CD14-positive monocyte (primary cell): Measurements from ENCODE around the gene SPARC. TPM values are rescaled to one million over a fixed set of nuclear protein-coding genes. Genes with fewer than 3 reads are reported as not detected.

Source experiments
- DNase-seq, 3 donors: peaks; one replicate each; pipeline ENCODE4 v3.0.0-alpha.2; 2011 to 2022
- H2AFZ ChIP-seq: 2 replicates; pipeline ENCODE4 v1.6.0; 2012; ENCODE audit warnings: mild to moderate bottlenecking, low read depth, low read length, inconsistent platforms; ENCODE audit not compliant: insufficient read depth, poor library complexity, severe bottlenecking
- H3K27ac ChIP-seq, 2 donors: 1 replicate in 1 of 2; 2 replicates in 1 of 2; pipeline ENCODE4 v1.5.1; 2012 to 2013; ENCODE audit warnings: low read length in 2 of 2, control low read depth in 1 of 2, inconsistent platforms in 1 of 2, low read depth in 1 of 2, mild to moderate bottlenecking in 1 of 2
- H3K27me3 ChIP-seq, 2 donors: one replicate each; pipeline versions ENCODE4 v1.6.0 to v1.6.1; 2011 to 2013; ENCODE audit warnings: low read length in 2 of 2; ENCODE audit not compliant: control insufficient read depth in 2 of 2, insufficient read depth in 2 of 2
- H3K36me3 ChIP-seq, 2 donors: replicated peaks in 1 of 2; 1 replicate in 1 of 2; 2 replicates in 1 of 2; pipeline versions ENCODE4 v1.5.1 to v1.6.1; 2012 to 2013; ENCODE audit warnings: low read length in 2 of 2, control low read depth in 1 of 2, inconsistent platforms in 1 of 2, mild to moderate bottlenecking in 1 of 2; ENCODE audit not compliant: insufficient read depth in 2 of 2, control insufficient read depth in 1 of 2
- H3K4me1 ChIP-seq, 2 donors: 1 replicate in 1 of 2; 2 replicates in 1 of 2; pipeline versions ENCODE4 v1.5.1 to v1.6.1; 2012 to 2013; ENCODE audit warnings: low read length in 2 of 2, control low read depth in 1 of 2, inconsistent platforms in 1 of 2, mild to moderate bottlenecking in 1 of 2, moderate library complexity in 1 of 2; ENCODE audit not compliant: insufficient read depth in 2 of 2, control insufficient read depth in 1 of 2
- H3K4me2 ChIP-seq: replicated peaks from 2 replicates; pipeline ENCODE3; 2012; ENCODE audit warnings: low read length, moderate library complexity, mild to moderate bottlenecking; ENCODE audit not compliant: poor library complexity, severe bottlenecking; ENCODE audit errors: extremely low read depth
- H3K4me3 ChIP-seq, 3 experiments: fragments of 200-600 bp in 1 of 3; sonication (generic) in 1 of 3; replicated peaks in 1 of 3; 1 replicate in 2 of 3; 2 replicates in 1 of 3; pipeline ENCODE4 v1.5.1; 2011 to 2013; ENCODE audit warnings: low read length in 3 of 3, mild to moderate bottlenecking in 3 of 3, control low read depth in 2 of 3, low read depth in 2 of 3, inconsistent platforms in 1 of 3, moderate library complexity in 1 of 3
- H3K79me2 ChIP-seq: 2 replicates; pipeline ENCODE4 v1.6.0; 2012; ENCODE audit warnings: mild to moderate bottlenecking, control low read depth, inconsistent platforms, low read length, moderate library complexity; ENCODE audit not compliant: insufficient read depth
- H3K9ac ChIP-seq: 2 replicates; pipeline ENCODE4 v1.6.0; 2017; ENCODE audit warnings: low read length, mild to moderate bottlenecking; ENCODE audit not compliant: insufficient read depth, poor library complexity, severe bottlenecking
- H3K9me3 ChIP-seq, 2 donors: replicated peaks in 1 of 2; 1 replicate in 1 of 2; 2 replicates in 1 of 2; pipeline versions ENCODE4 v1.5.1 to v1.6.1; 2012 to 2013; ENCODE audit warnings: low read length in 2 of 2, control low read depth in 1 of 2; ENCODE audit not compliant: control insufficient read depth in 1 of 2, insufficient read depth in 1 of 2
- H4K20me1 ChIP-seq: 2 replicates; pipeline ENCODE4 v1.6.0; 2012; ENCODE audit warnings: mild to moderate bottlenecking, low read length, control low read depth, moderate library complexity; ENCODE audit not compliant: insufficient read depth
- H3K27ac Mint-ChIP-seq, 7 donors: one replicate each; pipeline ENCODE4 v1.8.0; 2020; ENCODE audit warnings: mild to moderate bottlenecking in 7 of 7, mixed read lengths in 7 of 7, moderate library complexity in 6 of 7, inconsistent platforms in 2 of 7
- H3K27me3 Mint-ChIP-seq, 3 donors: one replicate each; pipeline ENCODE4 v1.8.0; 2021 to 2022; ENCODE audit warnings: low read depth in 3 of 3, mild to moderate bottlenecking in 3 of 3, mixed read lengths in 3 of 3, moderate library complexity in 3 of 3, inconsistent platforms in 1 of 3
- H3K36me3 Mint-ChIP-seq, 2 donors: one replicate each; pipeline ENCODE4 v1.8.0; 2020; ENCODE audit warnings: mixed read lengths in 2 of 2, inconsistent platforms in 1 of 2, mild to moderate bottlenecking in 1 of 2
- H3K4me1 Mint-ChIP-seq: one replicate; pipeline ENCODE4 v1.8.0; 2020; ENCODE audit warnings: mild to moderate bottlenecking, mixed read lengths
- H3K4me3 Mint-ChIP-seq, 2 donors: one replicate each; pipeline ENCODE4 v1.8.0; 2020; ENCODE audit warnings: mild to moderate bottlenecking in 2 of 2, mixed read lengths in 2 of 2, moderate library complexity in 1 of 2
- H3K9me3 Mint-ChIP-seq, 7 donors: one replicate each; pipeline ENCODE4 v1.8.0; 2020 to 2022; ENCODE audit warnings: mixed read lengths in 7 of 7, mild to moderate bottlenecking in 6 of 7, moderate library complexity in 6 of 7, inconsistent platforms in 2 of 7
- WGBS: methylation state at CpG from one replicate; pipeline ENCODE4 v1.1.5; 2013; ENCODE audit warnings: missing lambda C conversion rate; ENCODE audit not compliant: insufficient coverage; 5-methylcytosine and 5-hydroxymethylcytosine counted together
- intact Hi-C, 2 donors: fragments of 100-400 bp; cut with micrococcal nuclease; formaldehyde crosslinking; loops; one replicate each; pipeline versions ENCODE4 v1.15.0 to v1.15.1; 2023
- polyA plus RNA-seq, 3 donors: library from polyadenylated mRNA; depleted of rRNA in 1 of 3; unstranded in 2 of 3; stranded (reverse) in 1 of 3; fragments of 300-500 nt in 2 of 3; fragments of >200 nt in 1 of 3; fragmentation: Illumina TruSeq in 2 of 3; gene quantifications; 1 replicate in 2 of 3; 2 replicates in 1 of 3; pipeline ENCODE4 v1.2.3, GENCODE V29; 2012 to 2021
- TF ChIP-seq, protein P1 (sequence below): fragments of 200-600 bp; IDR thresholded peaks from one replicate; pipeline ENCODE4 v1.8.0; 2022; ENCODE audit warnings: antibody characterized with exemption, mild to moderate bottlenecking

The SPARC gene
- polyA plus RNA-seq, 3 donors, result 3.0 to 19.7 (median 10.7) TPM

GRCh38 chr5:151646334-151646733 lies 40.4 kb downstream of the SPARC start:
- no peaks in the 10 kb centered on the region for H3K27me3 Mint-ChIP-seq
- H3K27ac Mint-ChIP-seq, result peak overlapping the region; percentile 88 to 95 (median 93)
- Histone ChIP-seq H2AFZ (no peak overlapping the region), H4K20me1 (no peaks in the 10 kb centered on the region), H3K9ac (no peak overlapping the region), H3K79me2 (no peaks in the 10 kb centered on the region), H3K4me3 (no peak overlapping the region), H3K36me3 (no peaks in the 10 kb centered on the region), H3K9me3 (no peaks in the 10 kb centered on the region), H3K27me3 (no peaks in the 10 kb centered on the region), H3K4me2 (no peak overlapping the region), H3K27ac (peak overlapping the region; percentile 77 to 79), H3K4me1 (peaks cover 63 to 65% of the 10 kb centered on the region in 2 donors)
- H3K36me3 Mint-ChIP-seq, result no peaks in the 10 kb centered on the region
- no peak for DNase-seq
- H3K4me1 Mint-ChIP-seq, result peaks cover 52% of the 10 kb centered on the region
- TF ChIP-seq, protein P1, sequence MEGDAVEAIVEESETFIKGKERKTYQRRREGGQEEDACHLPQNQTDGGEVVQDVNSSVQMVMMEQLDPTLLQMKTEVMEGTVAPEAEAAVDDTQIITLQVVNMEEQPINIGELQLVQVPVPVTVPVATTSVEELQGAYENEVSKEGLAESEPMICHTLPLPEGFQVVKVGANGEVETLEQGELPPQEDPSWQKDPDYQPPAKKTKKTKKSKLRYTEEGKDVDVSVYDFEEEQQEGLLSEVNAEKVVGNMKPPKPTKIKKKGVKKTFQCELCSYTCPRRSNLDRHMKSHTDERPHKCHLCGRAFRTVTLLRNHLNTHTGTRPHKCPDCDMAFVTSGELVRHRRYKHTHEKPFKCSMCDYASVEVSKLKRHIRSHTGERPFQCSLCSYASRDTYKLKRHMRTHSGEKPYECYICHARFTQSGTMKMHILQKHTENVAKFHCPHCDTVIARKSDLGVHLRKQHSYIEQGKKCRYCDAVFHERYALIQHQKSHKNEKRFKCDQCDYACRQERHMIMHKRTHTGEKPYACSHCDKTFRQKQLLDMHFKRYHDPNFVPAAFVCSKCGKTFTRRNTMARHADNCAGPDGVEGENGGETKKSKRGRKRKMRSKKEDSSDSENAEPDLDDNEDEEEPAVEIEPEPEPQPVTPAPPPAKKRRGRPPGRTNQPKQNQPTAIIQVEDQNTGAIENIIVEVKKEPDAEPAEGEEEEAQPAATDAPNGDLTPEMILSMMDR, result no peak
- peaks cover 0 to 2% (median 0%) of the 10 kb centered on the region in 7 donors for H3K9me3 Mint-ChIP-seq
- WGBS, result no CpG with 5 or more reads among the region's 5 CpGs
- intact Hi-C loops, result no loop called here
- no peak overlapping the region for H3K4me3 Mint-ChIP-seq

DNA sequence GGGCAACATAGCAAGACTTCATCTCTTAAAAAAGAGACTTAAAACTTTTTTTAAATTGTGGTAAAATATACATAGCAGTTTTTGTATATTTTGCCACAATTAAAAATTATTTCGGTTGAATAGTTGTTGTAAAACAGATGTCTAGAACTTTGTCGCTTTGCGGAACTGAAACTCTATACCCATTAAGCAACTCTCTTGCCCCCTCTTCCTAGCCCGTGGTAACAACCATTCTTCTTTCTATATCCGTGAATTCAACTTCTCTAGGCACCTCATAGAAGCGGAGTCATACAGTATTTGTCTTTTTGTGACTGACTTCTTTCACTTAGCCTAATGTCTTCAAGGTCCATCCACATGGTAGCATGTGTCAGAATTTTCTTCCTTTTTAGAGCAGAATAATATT lies 43.3 kb downstream of the SPARC start:
- no peak overlapping the region for H3K4me2 ChIP-seq
- DNase-seq, result peak; percentile 62 to 89 (median 80)
- TF ChIP-seq, protein P1, result no peak
- Mint-ChIP-seq H3K4me3 (no peak overlapping the region), H3K36me3 (no peaks in the 10 kb centered on the region), H3K27ac (peak overlapping the region; percentile 20 to 80 (median 54)), H3K27me3 (peaks cover 0 to 2% (median 2%) of the 10 kb centered on the region in 3 donors), H3K9me3 (peaks cover 0 to 2% (median 0%) of the 10 kb centered on the region in 7 donors), H3K4me1 (peaks cover 64% of the 10 kb centered on the region)
- H3K9ac ChIP-seq, result no peak overlapping the region
- H3K79me2 ChIP-seq, result no peaks in the 10 kb centered on the region
- no peaks in the 10 kb centered on the region for H3K36me3 ChIP-seq
- peak overlapping the region; percentile 38 to 41 for H3K27ac ChIP-seq
- H3K9me3 ChIP-seq, result no peaks in the 10 kb centered on the region
- intact Hi-C loops, result no loop called here
- 18% methylated on average over 3 of the region's 6 CpGs for WGBS
- peaks cover 72 to 74% of the 10 kb centered on the region in 2 donors for H3K4me1 ChIP-seq
- H3K4me3 ChIP-seq, result no peak overlapping the region
- H2AFZ ChIP-seq, result no peak overlapping the region
- H4K20me1 ChIP-seq, result no peaks in the 10 kb centered on the region
- no peaks in the 10 kb centered on the region for H3K27me3 ChIP-seq
